ENCODE results near the gene IL17RB.

IL17RB gene

GRCh38 chr3:53860196-53860595 is 13.8 kb downstream of the IL17RB start:
- H3K4me3 ChIP-seq (ENCODE audit: low read depth, low read length) = no peak overlapping the region
- no peak for TF ChIP-seq CTCF (IDR thresholded peaks at IDR 0.05; ENCODE audit: borderline replicate concordance, insufficient read depth, low read depth, low read length)

GRCh38 chr3:53862241-53862640 is 15.9 kb downstream of the IL17RB start:
- no peak for TF ChIP-seq CTCF (IDR thresholded peaks at IDR 0.05; ENCODE audit: borderline replicate concordance, insufficient read depth, low read depth, low read length)
- H3K4me3 ChIP-seq (ENCODE audit: low read depth, low read length) = no peak overlapping the region

- no peak overlapping the region for H3K4me3 ChIP-seq (ENCODE audit: low read depth, low read length)
- TF ChIP-seq CTCF (IDR thresholded peaks at IDR 0.05; ENCODE audit: borderline replicate concordance, insufficient read depth, low read depth, low read length) = no peak
These were observed 16.8 kb downstream of the IL17RB start for GRCh38 chr3:53863145-53863544.

- TF ChIP-seq CTCF (IDR thresholded peaks at IDR 0.05; ENCODE audit: borderline replicate concordance, insufficient read depth, low read depth, low read length) = no peak
- no peak overlapping the region for H3K4me3 ChIP-seq (ENCODE audit: low read depth, low read length)
These were observed 19.5 kb downstream of the IL17RB start for GRCh38 chr3:53865732-53866499.

GRCh38 chr3:53880396-53881345 is 34.3 kb downstream of the IL17RB start:
- TF ChIP-seq CTCF (IDR thresholded peaks at IDR 0.05; ENCODE audit: borderline replicate concordance, insufficient read depth, low read depth, low read length) = no peak
- H3K4me3 ChIP-seq (ENCODE audit: low read depth, low read length) = peak overlapping the region; percentile 82

GRCh38 chr3:53881691-53882593 is 35.6 kb downstream of the IL17RB start, which contains the start of gene ACTR8:
TSS of gene ACTR8 (minus strand) at chr3:53882152. CDS start at chr3:53882101, 51 bp downstream.
- H3K4me3 ChIP-seq (ENCODE audit: low read depth, low read length) = peak within 1 kb of the TSS; percentile 82
- 0 out of 2 replicates have a peak, but pooled peaks have one; percentile 17 for TF ChIP-seq CTCF (IDR thresholded peaks at IDR 0.05; ENCODE audit: borderline replicate concordance, insufficient read depth, low read depth, low read length)

Measured in GM12875 (cell line).